ENCODE data around the gene MYCN.
"Not testable (repeated sequence)": the region's sequence is repeated elsewhere in the genome, so short reads cannot be mapped to it uniquely, and the experiment has no call there.

Gene MYCN

DNA sequence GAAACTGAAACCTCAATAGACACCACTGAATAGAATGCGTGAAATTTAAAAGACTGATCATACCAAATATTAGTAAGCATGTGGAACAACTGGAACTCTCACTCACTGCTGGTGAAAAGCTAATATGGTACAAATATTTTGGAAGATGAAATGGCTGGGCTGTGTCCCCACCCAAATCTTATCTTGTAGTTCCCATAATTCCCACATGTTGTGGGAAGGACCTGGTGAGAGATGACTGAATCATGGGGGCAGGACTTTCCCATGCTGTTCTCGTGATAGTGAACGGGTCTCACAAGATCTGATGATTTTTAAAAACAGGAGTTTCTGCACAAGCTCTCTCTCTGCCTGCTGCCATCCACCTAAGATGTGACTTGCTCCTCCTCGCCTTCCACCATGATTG lies 32.0 kb upstream of the MYCN start:
- no peak overlapping the region for H3K4me3 ChIP-seq (ENCODE audit: low read depth, low read length)
- TF ChIP-seq, protein P1, sequence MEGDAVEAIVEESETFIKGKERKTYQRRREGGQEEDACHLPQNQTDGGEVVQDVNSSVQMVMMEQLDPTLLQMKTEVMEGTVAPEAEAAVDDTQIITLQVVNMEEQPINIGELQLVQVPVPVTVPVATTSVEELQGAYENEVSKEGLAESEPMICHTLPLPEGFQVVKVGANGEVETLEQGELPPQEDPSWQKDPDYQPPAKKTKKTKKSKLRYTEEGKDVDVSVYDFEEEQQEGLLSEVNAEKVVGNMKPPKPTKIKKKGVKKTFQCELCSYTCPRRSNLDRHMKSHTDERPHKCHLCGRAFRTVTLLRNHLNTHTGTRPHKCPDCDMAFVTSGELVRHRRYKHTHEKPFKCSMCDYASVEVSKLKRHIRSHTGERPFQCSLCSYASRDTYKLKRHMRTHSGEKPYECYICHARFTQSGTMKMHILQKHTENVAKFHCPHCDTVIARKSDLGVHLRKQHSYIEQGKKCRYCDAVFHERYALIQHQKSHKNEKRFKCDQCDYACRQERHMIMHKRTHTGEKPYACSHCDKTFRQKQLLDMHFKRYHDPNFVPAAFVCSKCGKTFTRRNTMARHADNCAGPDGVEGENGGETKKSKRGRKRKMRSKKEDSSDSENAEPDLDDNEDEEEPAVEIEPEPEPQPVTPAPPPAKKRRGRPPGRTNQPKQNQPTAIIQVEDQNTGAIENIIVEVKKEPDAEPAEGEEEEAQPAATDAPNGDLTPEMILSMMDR (IDR thresholded peaks at IDR 0.05; ENCODE audit: control insufficient read depth, extremely low read depth, insufficient read depth), result no peak
- no peak for DNase-seq (ENCODE audit: low read depth)

DNA sequence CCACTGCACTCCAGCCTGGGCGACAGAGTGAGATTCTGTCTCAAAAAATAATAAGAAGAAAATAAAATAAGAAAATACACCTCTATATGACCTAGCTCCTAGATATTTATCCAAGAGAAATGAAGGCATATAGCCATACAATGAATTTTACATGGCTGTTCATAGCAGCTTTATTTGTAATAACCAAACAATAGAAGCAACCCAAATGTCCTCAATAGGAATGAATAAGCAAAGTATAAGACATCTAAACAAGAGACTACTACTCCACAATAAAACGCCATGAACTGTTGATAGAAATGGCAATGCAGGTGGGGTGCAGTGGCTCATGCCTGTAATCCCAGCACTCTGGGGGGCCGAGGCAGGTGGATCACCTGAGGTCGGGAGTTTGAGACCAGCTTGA lies 31.2 kb upstream of the MYCN start:
- no peak for DNase-seq (ENCODE audit: low read depth)
- no peak overlapping the region for H3K4me3 ChIP-seq (ENCODE audit: low read depth, low read length)
- TF ChIP-seq, protein P1 (IDR thresholded peaks at IDR 0.05; ENCODE audit: control insufficient read depth, extremely low read depth, insufficient read depth), result no peak

DNA sequence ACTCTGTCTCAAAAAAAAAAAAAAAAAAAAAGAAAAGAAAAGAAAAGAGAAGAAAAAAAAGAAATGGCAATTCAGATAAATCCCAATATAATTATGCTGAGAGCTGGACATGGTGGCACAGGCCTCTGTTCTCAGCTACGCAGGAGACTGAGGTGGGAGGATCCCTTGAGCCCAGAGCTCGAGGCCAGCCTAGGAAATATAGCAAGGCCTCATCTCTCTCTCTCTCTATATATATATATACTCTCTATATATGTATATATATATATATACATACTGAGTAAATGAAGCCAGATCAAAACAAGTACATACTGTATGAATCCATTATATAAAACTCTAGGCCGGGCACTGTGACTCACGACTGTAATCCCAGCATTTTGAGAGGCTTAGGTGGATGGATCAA lies 30.6 kb upstream of the MYCN start:
- DNase-seq (ENCODE audit: low read depth), result no peak
- no peak overlapping the region for H3K4me3 ChIP-seq (ENCODE audit: low read depth, low read length)
- TF ChIP-seq, protein P1 (IDR thresholded peaks at IDR 0.05; ENCODE audit: control insufficient read depth, extremely low read depth, insufficient read depth), result no peak

DNA sequence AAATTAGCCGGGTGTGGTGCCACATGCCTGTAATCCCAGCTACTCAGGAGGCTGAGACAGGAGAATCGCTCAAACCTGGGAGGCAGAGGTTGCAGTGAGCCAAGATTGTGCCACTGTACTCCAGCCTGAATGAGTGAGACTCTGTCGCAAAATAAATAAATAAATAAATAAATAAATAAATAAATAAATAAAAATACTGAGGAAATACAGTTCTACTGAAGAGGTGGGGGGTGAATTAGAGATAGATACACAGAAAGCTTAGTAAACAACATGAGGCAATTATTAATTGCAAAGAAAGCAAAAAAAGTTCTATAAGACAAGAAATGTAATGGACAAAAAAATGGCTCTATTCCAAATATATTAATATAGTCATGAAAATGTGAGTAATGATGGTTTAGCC lies 29.1 kb upstream of the MYCN start:
- not testable (repeated sequence) for H3K4me3 ChIP-seq (ENCODE audit: low read depth, low read length); DNase-seq (ENCODE audit: low read depth)

DNA sequence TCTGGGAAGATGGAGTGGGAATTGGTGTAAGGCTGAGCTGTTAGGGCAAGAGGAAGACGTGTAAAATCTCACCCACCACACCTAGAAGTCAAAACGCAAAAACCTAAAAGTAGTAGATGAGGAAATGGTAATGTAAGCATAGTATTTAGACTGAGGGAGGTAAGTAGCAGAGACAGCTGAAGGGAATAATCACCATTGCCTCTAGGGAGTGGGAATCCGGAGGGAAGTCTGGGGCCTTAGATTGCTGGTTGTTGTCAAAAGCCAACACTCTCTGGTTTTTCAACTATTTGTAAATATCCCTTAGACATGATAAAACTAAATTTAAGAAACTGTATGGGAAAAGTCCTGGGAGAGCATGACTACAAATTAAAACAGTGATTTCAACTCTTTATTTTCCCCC lies 28.7 kb upstream of the MYCN start:
- TF ChIP-seq, protein P1 (IDR thresholded peaks at IDR 0.05; ENCODE audit: control insufficient read depth, extremely low read depth, insufficient read depth), result no peak
- no peak for DNase-seq (ENCODE audit: low read depth)

DNA sequence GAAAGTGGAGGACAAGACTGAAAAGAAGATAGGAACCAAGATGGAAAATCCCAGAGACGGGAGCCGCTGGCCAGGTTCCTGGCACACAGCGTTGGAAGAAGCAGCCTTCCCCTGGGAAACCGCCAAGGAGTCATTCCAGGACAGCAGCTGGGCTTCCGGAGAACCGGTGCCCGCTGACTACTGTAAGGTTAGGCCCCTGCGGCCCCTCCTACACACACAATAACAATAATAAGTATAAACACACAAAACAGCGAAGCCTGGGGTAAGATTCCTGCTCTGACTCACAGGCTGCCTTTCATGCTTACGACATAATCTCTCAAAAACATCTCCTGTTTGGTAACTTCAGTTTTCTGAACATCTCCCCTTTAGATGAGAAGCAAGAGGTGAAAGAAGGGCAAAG lies 28.1 kb upstream of the MYCN start:
- peak; percentile 68 for DNase-seq (ENCODE audit: low read depth)
- TF ChIP-seq, protein P1 (IDR thresholded peaks at IDR 0.05; ENCODE audit: control insufficient read depth, extremely low read depth, insufficient read depth), result no peak
- H3K4me3 ChIP-seq (ENCODE audit: low read depth, low read length), result no peak overlapping the region

More for the DNA sequence above, 28.7 kb upstream of the MYCN start:
- no peak overlapping the region for H3K4me3 ChIP-seq (ENCODE audit: low read depth, low read length)

DNA sequence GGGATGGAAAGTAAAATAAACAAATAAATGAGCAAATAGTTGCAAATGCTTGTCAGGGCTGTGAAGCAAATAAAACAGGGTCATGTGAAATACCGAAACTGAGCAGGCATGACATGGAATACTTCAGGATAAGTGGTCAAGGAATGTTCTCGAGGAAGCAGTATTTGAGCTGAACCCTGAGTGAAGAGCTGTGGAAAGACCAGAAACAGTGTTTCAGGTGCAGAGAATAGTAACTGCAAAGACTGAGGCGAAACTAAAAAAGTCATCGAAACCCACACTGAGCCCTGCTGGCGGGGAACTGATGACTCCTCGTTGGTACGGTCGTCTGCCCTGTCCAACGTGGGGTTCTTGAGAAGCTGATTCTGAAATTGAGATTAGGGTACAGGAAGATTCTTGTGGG lies 27.2 kb upstream of the MYCN start:
- DNase-seq (ENCODE audit: low read depth), result no peak
- TF ChIP-seq, protein P1 (IDR thresholded peaks at IDR 0.05; ENCODE audit: control insufficient read depth, extremely low read depth, insufficient read depth), result no peak
- H3K4me3 ChIP-seq (ENCODE audit: low read depth, low read length), result no peak overlapping the region

Data from LNCaP clone FGC (cell line).